Tibial artery (tissue), 4 donors: ENCODE data around the gene WDR64.

Experiments
- DNase-seq, 2 donors: peaks; one replicate each; pipeline ENCODE4 v3.0.0-alpha.2; 2019
- H3K27ac ChIP-seq, 2 donors: fragments of 200-600 bp; sonication (generic) in 1 of 2; 1 replicate in 1 of 2; 2 replicates in 1 of 2; pipeline ENCODE4 v1.5.1; 2018 to 2019; ENCODE audit warnings: mild to moderate bottlenecking in 1 of 2
- H3K27me3 ChIP-seq, 2 donors: fragments of 200-600 bp; sonication (generic) in 1 of 2; one replicate each; pipeline versions ENCODE4 v1.5.1 to v1.6.0; 2016 to 2019
- H3K36me3 ChIP-seq, 3 donors: fragments of 200-600 bp; sonication (generic) in 2 of 3; one replicate each; pipeline ENCODE4 v1.5.1; 2016 to 2019; ENCODE audit warnings: mild to moderate bottlenecking in 2 of 3
- H3K4me1 ChIP-seq, 4 donors: fragments of 200-600 bp; sonication (generic) in 2 of 4; 1 replicate in 3 of 4; 2 replicates in 1 of 4; pipeline ENCODE4 v1.5.1; 2016 to 2019
- H3K4me3 ChIP-seq, 2 donors: fragments of 200-600 bp; sonication (generic) in 1 of 2; 1 replicate in 1 of 2; 2 replicates in 1 of 2; pipeline ENCODE4 v1.5.1; 2018 to 2019; ENCODE audit warnings: mild to moderate bottlenecking in 2 of 2
- H3K9me3 ChIP-seq, 3 donors: fragments of 200-600 bp; sonication (generic) in 1 of 3; one replicate each; pipeline ENCODE4 v1.5.1; 2016 to 2019
- CTCF ChIP-seq, 2 experiments: fragments of 200-600 bp in 1 of 2; fragments of 450-650 bp in 1 of 2; IDR thresholded peaks; one replicate each; pipeline ENCODE4 v1.5.1; 2017 to 2019; ENCODE audit warnings: antibody characterized with exemption in 2 of 2, mild to moderate bottlenecking in 1 of 2, moderate library complexity in 1 of 2
- intact Hi-C: fragments of 100-400 bp; cut with DNase I; formaldehyde crosslinking; loops from one replicate; pipeline ENCODE4 v1.15.0; 2023; ENCODE audit warnings: low total_unique reads

Gene WDR64

GRCh38 chr1:241837901-241838300, 185.8 kb downstream of the WDR64 start:
- no peak for DNase-seq
- Histone ChIP-seq H3K9me3 (no peaks in the 10 kb centered on the region), H3K4me3 (no peak overlapping the region), H3K4me1 (no peaks in the 10 kb centered on the region), H3K27ac (no peak overlapping the region), H3K27me3 (no peaks in the 10 kb centered on the region), H3K36me3 (no peaks in the 10 kb centered on the region)
- no peak for TF ChIP-seq CTCF (IDR thresholded peaks at IDR 0.05)
- intact Hi-C loops, result no loop called here

DNA sequence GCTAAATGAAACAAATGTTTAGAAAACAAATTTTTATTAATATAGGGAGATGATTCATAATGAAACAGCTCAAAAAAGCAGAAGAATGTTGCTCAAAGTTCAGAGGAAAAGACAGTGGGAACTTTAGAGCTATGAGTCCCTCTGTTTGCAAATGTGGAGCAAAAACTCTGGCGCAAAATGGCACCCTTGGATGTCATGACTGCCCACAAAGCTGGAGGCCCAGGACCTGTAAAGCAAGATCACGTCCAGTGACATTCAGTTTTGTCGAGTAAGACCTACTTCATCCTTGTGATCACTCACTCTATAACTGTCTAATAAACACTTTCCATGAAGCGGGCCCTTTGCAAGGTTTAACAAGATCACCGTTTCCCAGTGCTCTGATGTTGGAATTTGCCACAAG, 186.8 kb downstream of the WDR64 start:
- Histone ChIP-seq H3K27me3 (no peaks in the 10 kb centered on the region), H3K36me3 (no peaks in the 10 kb centered on the region), H3K27ac (no peak overlapping the region), H3K9me3 (no peaks in the 10 kb centered on the region), H3K4me1 (no peaks in the 10 kb centered on the region), H3K4me3 (no peak overlapping the region)
- no peak for TF ChIP-seq CTCF (IDR thresholded peaks at IDR 0.05)
- DNase-seq, result no peak
- intact Hi-C loops, result no loop called here

DNA sequence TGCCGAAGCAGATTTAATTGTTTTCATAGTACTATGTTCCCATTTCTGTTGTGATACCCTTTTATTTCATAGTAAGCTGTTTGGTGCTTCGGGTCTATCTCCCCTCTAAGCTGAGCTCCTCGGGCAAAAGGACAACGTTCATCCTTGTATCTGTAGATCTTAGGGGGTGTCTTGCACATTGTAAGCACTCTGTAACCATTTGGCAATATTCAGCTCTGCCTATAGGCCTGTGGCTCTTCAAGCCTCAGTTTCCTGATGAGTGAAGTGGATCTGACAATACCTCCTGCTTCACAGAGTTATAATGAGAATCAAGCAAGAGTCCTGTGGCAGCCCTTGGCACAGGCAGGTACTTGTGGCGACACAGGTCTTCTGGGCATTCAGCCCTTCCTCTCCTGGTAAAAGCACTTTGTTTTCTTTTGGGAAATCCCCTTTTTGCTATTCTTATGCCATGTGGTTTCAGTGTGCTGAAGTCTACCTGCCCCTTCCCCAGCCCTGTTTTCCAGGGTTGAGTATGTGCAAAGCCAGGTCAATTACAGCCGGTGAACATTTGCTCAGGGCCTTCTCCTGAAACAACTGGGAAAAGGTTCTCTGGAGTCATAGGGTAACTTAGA, 187.4 kb downstream of the WDR64 start:
- no peak for TF ChIP-seq CTCF (IDR thresholded peaks at IDR 0.05)
- intact Hi-C loops, result no loop called here
- DNase-seq, result no peak
- no peaks in the 10 kb centered on the region for H3K4me1 ChIP-seq
- H3K27ac ChIP-seq, result no peak overlapping the region
- no peaks in the 10 kb centered on the region for H3K27me3 ChIP-seq
- no peaks in the 10 kb centered on the region for H3K36me3 ChIP-seq
- no peaks in the 10 kb centered on the region for H3K9me3 ChIP-seq
- H3K4me3 ChIP-seq, result no peak overlapping the region

- no peak for DNase-seq
- no peak for TF ChIP-seq CTCF (IDR thresholded peaks at IDR 0.05)
- Histone ChIP-seq H3K4me1 (no peaks in the 10 kb centered on the region), H3K4me3 (no peak overlapping the region), H3K36me3 (no peaks in the 10 kb centered on the region), H3K9me3 (no peaks in the 10 kb centered on the region), H3K27ac (no peak overlapping the region), H3K27me3 (no peaks in the 10 kb centered on the region)
- intact Hi-C loops, result no loop called here
Measured at GRCh38 chr1:241840164-241840563, 188.1 kb downstream of the WDR64 start.

DNA sequence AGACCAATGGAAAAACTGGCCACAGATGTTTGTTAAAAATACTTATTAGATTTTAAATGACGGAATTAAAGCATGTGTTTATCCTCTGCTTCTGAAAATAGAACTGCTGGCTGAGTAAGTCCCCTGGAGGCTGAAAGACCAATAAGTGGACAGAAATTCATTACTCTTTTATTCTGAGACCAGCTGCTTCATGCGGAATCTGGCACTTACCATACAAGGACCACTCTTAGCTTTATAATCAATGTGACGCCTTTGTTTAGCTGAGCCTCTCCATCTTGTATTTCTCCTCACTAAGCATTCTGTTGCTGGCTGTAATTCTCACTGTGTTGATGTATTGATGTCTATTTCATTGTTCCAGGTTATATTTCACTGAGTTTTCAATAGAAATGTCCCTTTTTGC, 189.6 kb downstream of the WDR64 start:
- H3K27me3 ChIP-seq, result no peaks in the 10 kb centered on the region
- H3K9me3 ChIP-seq, result no peaks in the 10 kb centered on the region
- no peak for TF ChIP-seq CTCF (IDR thresholded peaks at IDR 0.05)
- H3K4me1 ChIP-seq, result no peaks in the 10 kb centered on the region
- no peak overlapping the region for H3K27ac ChIP-seq
- no peaks in the 10 kb centered on the region for H3K36me3 ChIP-seq
- intact Hi-C loops, result no loop called here
- no peak for DNase-seq
- no peak overlapping the region for H3K4me3 ChIP-seq

GRCh38 chr1:241842565-241842964, 190.5 kb downstream of the WDR64 start:
- Histone ChIP-seq H3K36me3 (no peaks in the 10 kb centered on the region), H3K9me3 (no peaks in the 10 kb centered on the region), H3K27ac (no peak overlapping the region), H3K27me3 (no peaks in the 10 kb centered on the region), H3K4me3 (no peak overlapping the region), H3K4me1 (peaks cover 0 to 4% (median 0%) of the 10 kb centered on the region in 4 donors)
- DNase-seq, result no peak
- no peak for TF ChIP-seq CTCF (IDR thresholded peaks at IDR 0.05)
- intact Hi-C loops, result no loop called here
